HepG2 (cell line): Measurements from ENCODE around the gene SAMD10.

Experiments used
- ATM ChIP-seq: fragments of 450-650 bp; IDR thresholded peaks from 2 replicates; pipeline ENCODE4 v1.7.1; 2017; ENCODE audit warnings: mild to moderate bottlenecking, borderline replicate concordance
- HDAC6 ChIP-seq: fragments of 200-600 bp; sonication (generic); IDR thresholded peaks from 2 replicates; pipeline ENCODE4 v1.7.0; 2017; ENCODE audit warnings: mild to moderate bottlenecking, antibody characterized with exemption, low read length, low read depth
- HNF4A ChIP-seq: sonication (generic); formaldehyde crosslinking; IDR thresholded peaks from 2 replicates; pipeline ENCODE4 v1.4.0; 2020; ENCODE audit warnings: missing genetic modification reagents
- THAP11 ChIP-seq: IDR thresholded peaks from 2 replicates; pipeline ENCODE4 v1.6.1; 2016; ENCODE audit warnings: missing biosample characterization, missing genetic modification reagents

GRCh38 chr20:64010711-64011237 lies 31.3 kb upstream of the SAMD10 start:
- TF ChIP-seq THAP11 (CRISPR knock-in tag) (no peak), HDAC6 (no peak), ATM (no peak), HNF4A (CRISPR knock-in tag) (no peak)
